Spleen (tissue), 7 donors: ENCODE results near the gene STAT5A.

Experiments used
- CTCF ChIP-seq, 11 experiments: fragments of 200-600 bp in 7 of 11; fragments of 450-650 bp in 4 of 11; sonication (generic) in 4 of 11; IDR thresholded peaks in 8 of 11; conservative IDR thresholded peaks in 3 of 11; 1 replicate in 7 of 11; 2 replicates in 4 of 11; pipeline versions ENCODE4 v1.4.0 to v1.8.0; 2016 to 2021; ENCODE audit warnings: antibody characterized with exemption in 11 of 11, inconsistent platforms in 4 of 11, mild to moderate bottlenecking in 1 of 11
- POLR2A ChIP-seq, 3 donors: fragments of 450-650 bp; IDR thresholded peaks; one replicate each; pipeline ENCODE4 v1.5.1; 2017; ENCODE audit warnings: antibody characterized with exemption in 3 of 3, mild to moderate bottlenecking in 1 of 3
- POLR2AphosphoS5 ChIP-seq, 3 donors: sonication (generic); formaldehyde crosslinking; IDR thresholded peaks; one replicate each; pipeline ENCODE4 v1.5.1; 2017; ENCODE audit warnings: antibody characterized with exemption in 3 of 3
- donor health status: DM: no; HTN: no; CAD: no; lungs with moderate emphysema.
- donor health status: DM: no; HTN: no; CAD: no.
- donor health status: DM: no; HTN: no; CAD: no.

GRCh38 chr17:42310787-42311215 is 22.5 kb downstream of the STAT5A start:
- TF ChIP-seq POLR2A (IDR thresholded peaks at IDR 0.05) = no peak
- TF ChIP-seq CTCF (IDR thresholded peaks at IDR 0.05 in 8 of 11, conservative IDR thresholded peaks at IDR 0.05 in 3 of 11) = no peak
- TF ChIP-seq POLR2AphosphoS5 (IDR thresholded peaks at IDR 0.05) = peak in 2 of 3 donors; percentile 27 to 39
